HepG2 (cell line): Measurements from ENCODE around the gene RAD51. TPM values are rescaled to one million over a fixed set of nuclear protein-coding genes. Genes with fewer than 3 reads are reported as not detected.

ENCODE experiments used
- ATF7 ChIP-seq, 2 experiments: fragments of 450-650 bp in 1 of 2; sonication (generic) in 1 of 2; formaldehyde crosslinking in 1 of 2; IDR thresholded peaks; 2 replicates each; pipeline versions ENCODE4 v1.4.0 to v1.6.1; 2016 to 2020; ENCODE audit warnings: antibody characterized with exemption in 1 of 2, mild to moderate bottlenecking in 1 of 2, missing genetic modification reagents in 1 of 2
- HOXA3 ChIP-seq: sonication (generic); formaldehyde crosslinking; IDR thresholded peaks from 2 replicates; pipeline ENCODE4 v1.5.0; 2020; ENCODE audit warnings: missing genetic modification reagents
- HOXD1 ChIP-seq: sonication (generic); formaldehyde crosslinking; IDR thresholded peaks from 2 replicates; pipeline ENCODE4 v1.5.0; 2020; ENCODE audit warnings: missing genetic modification reagents
- TBL1XR1 ChIP-seq: fragments of 150-350 bp; IDR thresholded peaks from 2 replicates; pipeline ENCODE4 v1.6.1; 2014; ENCODE audit warnings: borderline replicate concordance, low read length; ENCODE audit not compliant: partially characterized antibody
- TBX3 ChIP-seq: fragments of 450-650 bp; IDR thresholded peaks from 2 replicates; pipeline ENCODE4 v1.6.1; 2017; ENCODE audit warnings: antibody characterized with exemption, mild to moderate bottlenecking, inconsistent platforms, borderline replicate concordance
- TCF7 ChIP-seq: sonication (generic); IDR thresholded peaks from 2 replicates; pipeline ENCODE4 v1.6.1; 2016; ENCODE audit warnings: antibody characterized with exemption, low read depth
- TCF7L2 ChIP-seq: IDR thresholded peaks from 2 replicates; pipeline ENCODE4 v1.6.1; 2011; ENCODE audit warnings: mild to moderate bottlenecking, low read depth, low read length, moderate library complexity
- ZNF160 ChIP-seq: sonication (generic); formaldehyde crosslinking; IDR thresholded peaks from 2 replicates; pipeline ENCODE4 v1.8.0; 2022; ENCODE audit warnings: mild to moderate bottlenecking, inconsistent platforms, missing genetic modification reagents
- ZNF550 ChIP-seq: sonication (generic); formaldehyde crosslinking; IDR thresholded peaks from 2 replicates; pipeline ENCODE4 v1.4.0; 2020; ENCODE audit warnings: mild to moderate bottlenecking, missing genetic modification reagents, borderline replicate concordance
- ZNF598 ChIP-seq: sonication (generic); formaldehyde crosslinking; IDR thresholded peaks from 2 replicates; pipeline ENCODE4 v1.5.1; 2020; ENCODE audit warnings: mild to moderate bottlenecking, missing genetic modification reagents, borderline replicate concordance
- ZNF629 ChIP-seq: sonication (generic); formaldehyde crosslinking; conservative IDR thresholded peaks from 2 replicates; pipeline ENCODE4 v1.5.0; 2020; ENCODE audit warnings: missing genetic modification reagents
- ZNF639 ChIP-seq: conservative IDR thresholded peaks from 2 replicates; pipeline ENCODE4 v1.6.1; 2018; ENCODE audit warnings: missing genetic modification reagents
- ZNF879 ChIP-seq: sonication (generic); formaldehyde crosslinking; IDR thresholded peaks from 2 replicates; pipeline ENCODE4 v1.8.1; 2023; ENCODE audit warnings: missing genetic modification reagents
- polyA plus RNA-seq, 8 experiments: library from polyadenylated mRNA; depleted of rRNA in 3 of 8; stranded (reverse) in 7 of 8; unstranded in 1 of 8; fragments of >200 nt; fragmentation: Illumina TruSeq in 4 of 8; extraction: Trizol in 4 of 8; gene quantifications; 2 replicates each; pipeline versions ENCODE4 v1.2.1 to v1.2.3, GENCODE V29; 2011 to 2016; ENCODE audit warnings: low read depth in 4 of 8, missing spikeins in 1 of 8, mixed read lengths in 1 of 8; ENCODE audit not compliant: insufficient read depth in 1 of 8
- total RNA-seq, 5 experiments: library from RNA; depleted of rRNA; stranded (reverse); fragments of >200 nt; fragmentation: Illumina TruSeq; extraction: Trizol; gene quantifications; 2 replicates each; pipeline ENCODE4 v1.2.3, GENCODE V29; 2016; ENCODE audit warnings: low read depth in 1 of 5
- TF ChIP-seq, protein P1 (sequence below), 2 experiments: IDR thresholded peaks; 2 replicates each; pipeline ENCODE4 v1.6.1; 2011 to 2012; ENCODE audit warnings: low read length in 2 of 2, borderline replicate concordance in 1 of 2, low read depth in 1 of 2, mild to moderate bottlenecking in 1 of 2, moderate library complexity in 1 of 2
- TF ChIP-seq, protein P2 (sequence below): sonication (generic); formaldehyde crosslinking; IDR thresholded peaks from 2 replicates; pipeline ENCODE4 v1.4.0; 2020; ENCODE audit warnings: missing genetic modification reagents

RAD51 gene
- total and polyA plus RNA-seq, 2 of the 13 experiments (the other 11 are each of a cell fraction or from before 2014, with no cell fraction given), result 8.5 to 12.8 TPM

GRCh38 chr15:40694688-40695468, at the start of gene RAD51 (continued):
- TF ChIP-seq ZNF550 (CRISPR knock-in tag) (no peak), HOXA3 (CRISPR knock-in tag) (peak; percentile 61), TBX3 (peak; percentile 13; the same call in 1 of the 2 replicates), TCF7 (no peak), TCF7L2 (no peak), ZNF160 (0 out of 2 replicates have a peak, but pooled peaks have one; percentile 35), HOXD1 (peak; percentile 67), TBL1XR1 (peak; percentile 2), ZNF639 (no peak; the same call in 1 of the 2 replicates), ZNF879 (no peak), ZNF629 (CRISPR knock-in tag) (no peak), ZNF598 (peak; percentile 39; the same call in 1 of the 2 replicates), ATF7 (IDR thresholded peaks at IDR 0.05) (no peak), ATF7 (CRISPR knock-in tag; IDR thresholded peaks at IDR 0.05) (no peak)
- TF ChIP-seq, protein P1, sequence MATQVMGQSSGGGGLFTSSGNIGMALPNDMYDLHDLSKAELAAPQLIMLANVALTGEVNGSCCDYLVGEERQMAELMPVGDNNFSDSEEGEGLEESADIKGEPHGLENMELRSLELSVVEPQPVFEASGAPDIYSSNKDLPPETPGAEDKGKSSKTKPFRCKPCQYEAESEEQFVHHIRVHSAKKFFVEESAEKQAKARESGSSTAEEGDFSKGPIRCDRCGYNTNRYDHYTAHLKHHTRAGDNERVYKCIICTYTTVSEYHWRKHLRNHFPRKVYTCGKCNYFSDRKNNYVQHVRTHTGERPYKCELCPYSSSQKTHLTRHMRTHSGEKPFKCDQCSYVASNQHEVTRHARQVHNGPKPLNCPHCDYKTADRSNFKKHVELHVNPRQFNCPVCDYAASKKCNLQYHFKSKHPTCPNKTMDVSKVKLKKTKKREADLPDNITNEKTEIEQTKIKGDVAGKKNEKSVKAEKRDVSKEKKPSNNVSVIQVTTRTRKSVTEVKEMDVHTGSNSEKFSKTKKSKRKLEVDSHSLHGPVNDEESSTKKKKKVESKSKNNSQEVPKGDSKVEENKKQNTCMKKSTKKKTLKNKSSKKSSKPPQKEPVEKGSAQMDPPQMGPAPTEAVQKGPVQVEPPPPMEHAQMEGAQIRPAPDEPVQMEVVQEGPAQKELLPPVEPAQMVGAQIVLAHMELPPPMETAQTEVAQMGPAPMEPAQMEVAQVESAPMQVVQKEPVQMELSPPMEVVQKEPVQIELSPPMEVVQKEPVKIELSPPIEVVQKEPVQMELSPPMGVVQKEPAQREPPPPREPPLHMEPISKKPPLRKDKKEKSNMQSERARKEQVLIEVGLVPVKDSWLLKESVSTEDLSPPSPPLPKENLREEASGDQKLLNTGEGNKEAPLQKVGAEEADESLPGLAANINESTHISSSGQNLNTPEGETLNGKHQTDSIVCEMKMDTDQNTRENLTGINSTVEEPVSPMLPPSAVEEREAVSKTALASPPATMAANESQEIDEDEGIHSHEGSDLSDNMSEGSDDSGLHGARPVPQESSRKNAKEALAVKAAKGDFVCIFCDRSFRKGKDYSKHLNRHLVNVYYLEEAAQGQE (IDR thresholded peaks at IDR 0.05; ENCODE audit: borderline replicate concordance in 1 of 2, low read depth in 1 of 2, low read length in 2 of 2), result 0 out of 4 replicates have a peak, but pooled peaks of 1 of the 2 experiments have one; percentile 4
- TF ChIP-seq, protein P2, sequence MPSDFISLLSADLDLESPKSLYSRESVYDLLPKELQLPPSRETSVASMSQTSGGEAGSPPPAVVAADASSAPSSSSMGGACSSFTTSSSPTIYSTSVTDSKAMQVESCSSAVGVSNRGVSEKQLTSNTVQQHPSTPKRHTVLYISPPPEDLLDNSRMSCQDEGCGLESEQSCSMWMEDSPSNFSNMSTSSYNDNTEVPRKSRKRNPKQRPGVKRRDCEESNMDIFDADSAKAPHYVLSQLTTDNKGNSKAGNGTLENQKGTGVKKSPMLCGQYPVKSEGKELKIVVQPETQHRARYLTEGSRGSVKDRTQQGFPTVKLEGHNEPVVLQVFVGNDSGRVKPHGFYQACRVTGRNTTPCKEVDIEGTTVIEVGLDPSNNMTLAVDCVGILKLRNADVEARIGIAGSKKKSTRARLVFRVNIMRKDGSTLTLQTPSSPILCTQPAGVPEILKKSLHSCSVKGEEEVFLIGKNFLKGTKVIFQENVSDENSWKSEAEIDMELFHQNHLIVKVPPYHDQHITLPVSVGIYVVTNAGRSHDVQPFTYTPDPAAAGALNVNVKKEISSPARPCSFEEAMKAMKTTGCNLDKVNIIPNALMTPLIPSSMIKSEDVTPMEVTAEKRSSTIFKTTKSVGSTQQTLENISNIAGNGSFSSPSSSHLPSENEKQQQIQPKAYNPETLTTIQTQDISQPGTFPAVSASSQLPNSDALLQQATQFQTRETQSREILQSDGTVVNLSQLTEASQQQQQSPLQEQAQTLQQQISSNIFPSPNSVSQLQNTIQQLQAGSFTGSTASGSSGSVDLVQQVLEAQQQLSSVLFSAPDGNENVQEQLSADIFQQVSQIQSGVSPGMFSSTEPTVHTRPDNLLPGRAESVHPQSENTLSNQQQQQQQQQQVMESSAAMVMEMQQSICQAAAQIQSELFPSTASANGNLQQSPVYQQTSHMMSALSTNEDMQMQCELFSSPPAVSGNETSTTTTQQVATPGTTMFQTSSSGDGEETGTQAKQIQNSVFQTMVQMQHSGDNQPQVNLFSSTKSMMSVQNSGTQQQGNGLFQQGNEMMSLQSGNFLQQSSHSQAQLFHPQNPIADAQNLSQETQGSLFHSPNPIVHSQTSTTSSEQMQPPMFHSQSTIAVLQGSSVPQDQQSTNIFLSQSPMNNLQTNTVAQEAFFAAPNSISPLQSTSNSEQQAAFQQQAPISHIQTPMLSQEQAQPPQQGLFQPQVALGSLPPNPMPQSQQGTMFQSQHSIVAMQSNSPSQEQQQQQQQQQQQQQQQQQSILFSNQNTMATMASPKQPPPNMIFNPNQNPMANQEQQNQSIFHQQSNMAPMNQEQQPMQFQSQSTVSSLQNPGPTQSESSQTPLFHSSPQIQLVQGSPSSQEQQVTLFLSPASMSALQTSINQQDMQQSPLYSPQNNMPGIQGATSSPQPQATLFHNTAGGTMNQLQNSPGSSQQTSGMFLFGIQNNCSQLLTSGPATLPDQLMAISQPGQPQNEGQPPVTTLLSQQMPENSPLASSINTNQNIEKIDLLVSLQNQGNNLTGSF, result peak; percentile 80; the same call in 1 of the 2 replicates
